Neural cell (in vitro differentiated cells): ENCODE results near the gene STEAP1. TPM values are rescaled to one million over a fixed set of nuclear protein-coding genes. Genes with fewer than 3 reads are reported as not detected.

Experiments
- H2AFZ ChIP-seq: fragments of 200-600, 300-800 bp; sonication (generic), shearing (Covaris generic); 2 replicates; pipeline ENCODE4 v1.6.0; 2014; ENCODE audit warnings: low read depth, mild to moderate bottlenecking, antibody characterized with exemption, low read length, moderate library complexity
- H3F3A ChIP-seq: fragments of 200-600 bp; shearing (Covaris generic); 2 replicates; pipeline ENCODE4 v1.6.1; 2016; ENCODE audit warnings: mild to moderate bottlenecking, moderate library complexity, mixed read lengths, antibody characterized with exemption, low read length; ENCODE audit not compliant: insufficient read depth, poor library complexity, severe bottlenecking
- H3K27ac ChIP-seq: fragments of 200-600, 300-800 bp; sonication (generic), shearing (Covaris generic); 2 replicates; pipeline ENCODE4 v1.5.1; 2014; ENCODE audit warnings: mild to moderate bottlenecking, low read length, moderate library complexity
- H3K27me3 ChIP-seq: fragments of 300-800, 200-600 bp; sonication (generic), shearing (Covaris generic); 2 replicates; pipeline ENCODE4 v1.6.0; 2014; ENCODE audit warnings: mild to moderate bottlenecking, low read depth, low read length, moderate library complexity; ENCODE audit not compliant: insufficient read depth
- H3K36me3 ChIP-seq: fragments of 300-800, 200-600 bp; sonication (generic), shearing (Covaris generic); 2 replicates; pipeline ENCODE4 v1.5.1; 2014; ENCODE audit warnings: mild to moderate bottlenecking, antibody characterized with exemption, low read length, moderate library complexity; ENCODE audit not compliant: insufficient read depth
- H3K4me2 ChIP-seq: fragments of 300-800, 200-600 bp; sonication (generic), shearing (Covaris generic); 2 replicates; pipeline ENCODE4 v1.6.0; 2014; ENCODE audit warnings: mild to moderate bottlenecking, low read length
- H3K4me3 ChIP-seq: fragments of 300-800, 200-600 bp; sonication (generic), shearing (Covaris generic); 2 replicates; pipeline ENCODE4 v1.5.1; 2014; ENCODE audit warnings: mild to moderate bottlenecking, low read length, moderate library complexity
- H3K79me2 ChIP-seq: fragments of 200-600 bp; shearing (Covaris generic); replicated peaks from 2 replicates; pipeline ENCODE4 v1.6.0; 2014; ENCODE audit warnings: mild to moderate bottlenecking, low read length, moderate library complexity; ENCODE audit not compliant: insufficient read depth
- H3K9ac ChIP-seq: fragments of 300-800, 200-600 bp; sonication (generic), shearing (Covaris generic); 2 replicates; pipeline ENCODE4 v1.6.1; 2016; ENCODE audit warnings: mild to moderate bottlenecking, low read length, mixed read lengths
- H3K9me2 ChIP-seq: fragments of 200-600 bp; shearing (Covaris generic); 2 replicates; pipeline ENCODE4 v1.6.1; 2016; ENCODE audit warnings: mild to moderate bottlenecking, low read length, mixed read lengths; ENCODE audit not compliant: insufficient read depth
- H3K9me3 ChIP-seq: fragments of 200-600, 300-800 bp; sonication (generic), shearing (Covaris generic); 2 replicates; pipeline ENCODE4 v1.6.1; 2016; ENCODE audit warnings: mild to moderate bottlenecking, mixed run types, low read length, moderate library complexity, mixed read lengths
- H4K20me1 ChIP-seq: fragments of 200-600 bp; shearing (Covaris generic); 2 replicates; pipeline ENCODE4 v1.6.1; 2016; ENCODE audit warnings: mild to moderate bottlenecking, mixed run types; ENCODE audit not compliant: insufficient read depth
- EP300 ChIP-seq: fragments of 450-650 bp; conservative IDR thresholded peaks from 2 replicates; pipeline ENCODE4 v1.6.1; 2014; ENCODE audit warnings: antibody characterized with exemption, mild to moderate bottlenecking, moderate library complexity; ENCODE audit not compliant: poor library complexity, severe bottlenecking
- EZH2 ChIP-seq: fragments of 200-600, 300-800 bp; shearing (Covaris generic), sonication (generic); IDR thresholded peaks from 2 replicates; pipeline ENCODE4 v1.6.1; 2014; ENCODE audit warnings: antibody characterized with exemption, low read length, borderline replicate concordance, mild to moderate bottlenecking; ENCODE audit not compliant: insufficient read depth, poor library complexity, severe bottlenecking
- MXI1 ChIP-seq: fragments of 450-650 bp; conservative IDR thresholded peaks from 2 replicates; pipeline ENCODE4 v1.6.1; 2014; ENCODE audit warnings: antibody characterized with exemption, mild to moderate bottlenecking; ENCODE audit not compliant: poor library complexity, severe bottlenecking
- POLR2AphosphoS5 ChIP-seq: IDR thresholded peaks from 2 replicates; pipeline ENCODE4 v1.6.1; 2012
- RAD21 ChIP-seq: fragments of 450-650 bp; conservative IDR thresholded peaks from 2 replicates; pipeline ENCODE4 v1.6.1; 2014; ENCODE audit warnings: antibody characterized with exemption, mild to moderate bottlenecking, moderate library complexity
- REST ChIP-seq: IDR thresholded peaks from 2 replicates; pipeline ENCODE4 v1.6.1; 2012; ENCODE audit warnings: borderline replicate concordance
- SMC3 ChIP-seq: fragments of 450-650 bp; conservative IDR thresholded peaks from 2 replicates; pipeline ENCODE4 v1.6.1; 2014; ENCODE audit warnings: antibody characterized with exemption, mild to moderate bottlenecking, moderate library complexity; ENCODE audit not compliant: poor library complexity
- TAF1 ChIP-seq: IDR thresholded peaks from 2 replicates; pipeline ENCODE4 v1.6.1; 2012; ENCODE audit warnings: low read depth
- polyA plus RNA-seq: library from polyadenylated mRNA; depleted of rRNA; stranded (reverse); fragments of >200 nt; gene quantifications from 2 replicates; pipeline ENCODE4 v1.2.3, GENCODE V29; 2014
- TF ChIP-seq, protein P1 (sequence below): fragments of 450-650 bp; IDR thresholded peaks from 2 replicates; pipeline ENCODE4 v1.5.1; 2014; ENCODE audit warnings: antibody characterized with exemption, mild to moderate bottlenecking, moderate library complexity; ENCODE audit not compliant: poor library complexity, severe bottlenecking

Gene STEAP1
- polyA plus RNA-seq, 1 donor from 2014 or later: not detected

- Histone ChIP-seq H3K27me3 (no peaks in the 10 kb centered on the region), H3K79me2 (no peaks in the 10 kb centered on the region), H3K4me3 (no peak overlapping the region), H3K36me3 (no peaks in the 10 kb centered on the region), H3K9me3 (no peaks in the 10 kb centered on the region), H2AFZ (no peak overlapping the region), H3F3A (no peaks in the 10 kb centered on the region), H3K9ac (no peak overlapping the region), H3K27ac (no peak overlapping the region), H3K4me2 (no peak overlapping the region), H4K20me1 (no peaks in the 10 kb centered on the region), H3K9me2 (no peaks in the 10 kb centered on the region)
- TF ChIP-seq REST (no peak), EZH2 (no peak), RAD21 (no peak), TAF1 (no peak), POLR2AphosphoS5 (no peak), MXI1 (no peak), SMC3 (no peak)
Observed at GRCh38 chr7:90188281-90188680, 34.0 kb downstream of the STEAP1 start.

GRCh38 chr7:90190995-90191394 is 36.7 kb downstream of the STEAP1 start:
- Histone ChIP-seq H3K27ac (no peak overlapping the region), H3K4me3 (no peak overlapping the region), H3K4me2 (no peak overlapping the region), H3K9me2 (no peaks in the 10 kb centered on the region), H3K9me3 (no peaks in the 10 kb centered on the region), H3K27me3 (no peaks in the 10 kb centered on the region), H2AFZ (no peak overlapping the region), H3K79me2 (no peaks in the 10 kb centered on the region), H3K9ac (no peak overlapping the region), H3F3A (no peaks in the 10 kb centered on the region), H3K36me3 (no peaks in the 10 kb centered on the region), H4K20me1 (no peaks in the 10 kb centered on the region)
- no peak for TF ChIP-seq EZH2
- no peak for TF ChIP-seq EP300

DNA sequence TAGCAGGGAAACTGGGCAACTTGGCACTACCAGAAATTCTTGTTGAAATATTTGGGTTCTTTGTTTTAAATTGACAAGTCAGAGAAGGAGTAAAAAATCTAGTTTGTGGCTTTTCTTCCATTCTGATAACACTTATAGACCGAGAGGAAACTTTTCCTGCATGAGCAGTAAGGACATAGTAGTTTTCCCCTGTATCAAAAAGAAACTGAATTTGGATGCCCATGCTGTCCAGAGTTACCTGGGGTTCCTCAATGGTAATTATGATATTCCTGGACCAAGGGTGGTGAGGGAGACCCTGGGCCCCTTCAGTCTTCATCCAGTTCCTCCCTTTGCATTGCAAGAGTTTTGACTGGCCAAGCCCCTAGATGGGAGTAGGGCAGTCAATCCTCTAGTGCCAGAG is 37.4 kb downstream of the STEAP1 start:
- no peak overlapping the region for H3K27ac ChIP-seq
- H3K4me2 ChIP-seq: no peak overlapping the region
- H3K4me3 ChIP-seq: no peak overlapping the region
- H3K9me3 ChIP-seq: no peaks in the 10 kb centered on the region
- no peaks in the 10 kb centered on the region for H4K20me1 ChIP-seq
- H3F3A ChIP-seq: no peaks in the 10 kb centered on the region
- no peaks in the 10 kb centered on the region for H3K9me2 ChIP-seq
- TF ChIP-seq REST (no peak), RAD21 (no peak), SMC3 (no peak), TAF1 (no peak), EP300 (no peak), POLR2AphosphoS5 (no peak), EZH2 (no peak), MXI1 (no peak)
- TF ChIP-seq, protein P1, sequence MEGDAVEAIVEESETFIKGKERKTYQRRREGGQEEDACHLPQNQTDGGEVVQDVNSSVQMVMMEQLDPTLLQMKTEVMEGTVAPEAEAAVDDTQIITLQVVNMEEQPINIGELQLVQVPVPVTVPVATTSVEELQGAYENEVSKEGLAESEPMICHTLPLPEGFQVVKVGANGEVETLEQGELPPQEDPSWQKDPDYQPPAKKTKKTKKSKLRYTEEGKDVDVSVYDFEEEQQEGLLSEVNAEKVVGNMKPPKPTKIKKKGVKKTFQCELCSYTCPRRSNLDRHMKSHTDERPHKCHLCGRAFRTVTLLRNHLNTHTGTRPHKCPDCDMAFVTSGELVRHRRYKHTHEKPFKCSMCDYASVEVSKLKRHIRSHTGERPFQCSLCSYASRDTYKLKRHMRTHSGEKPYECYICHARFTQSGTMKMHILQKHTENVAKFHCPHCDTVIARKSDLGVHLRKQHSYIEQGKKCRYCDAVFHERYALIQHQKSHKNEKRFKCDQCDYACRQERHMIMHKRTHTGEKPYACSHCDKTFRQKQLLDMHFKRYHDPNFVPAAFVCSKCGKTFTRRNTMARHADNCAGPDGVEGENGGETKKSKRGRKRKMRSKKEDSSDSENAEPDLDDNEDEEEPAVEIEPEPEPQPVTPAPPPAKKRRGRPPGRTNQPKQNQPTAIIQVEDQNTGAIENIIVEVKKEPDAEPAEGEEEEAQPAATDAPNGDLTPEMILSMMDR: no peak
- no peak overlapping the region for H3K9ac ChIP-seq
- no peaks in the 10 kb centered on the region for H3K36me3 ChIP-seq
- H2AFZ ChIP-seq: no peak overlapping the region
- H3K79me2 ChIP-seq: no peaks in the 10 kb centered on the region
- no peaks in the 10 kb centered on the region for H3K27me3 ChIP-seq
